Left renal cortex interstitium (tissue), 4 donors: ENCODE results near the gene BCL7B. TPM values are rescaled to one million over a fixed set of nuclear protein-coding genes. Genes with fewer than 3 reads are reported as not detected.
"Not testable (repeated sequence)": the region's sequence is repeated elsewhere in the genome, so short reads cannot be mapped to it uniquely, and the experiment has no call there.

Experiments
- DNase-seq, 4 donors: peaks; one replicate each; pipeline ENCODE4 v3.0.0-alpha.2; 2013; ENCODE audit warnings: low read depth in 4 of 4, low spot score in 2 of 4, missing footprints in 1 of 4
- polyA plus RNA-seq, 4 donors: library from polyadenylated mRNA; unstranded; fragments of 120-200 nt; gene quantifications; one replicate each; pipeline ENCODE4 v1.2.1, GENCODE V29; 2013; ENCODE audit not compliant: insufficient read length in 4 of 4

BCL7B gene
- polyA plus RNA-seq, 4 donors: 37.0 to 44.3 (median 40.9) TPM

GRCh38 chr7:73504920-73505319, 52.6 kb downstream of the BCL7B start:
- DNase-seq: no peak

- no peak for DNase-seq
These were observed 53.5 kb downstream of the BCL7B start for GRCh38 chr7:73504017-73504416.

DNA sequence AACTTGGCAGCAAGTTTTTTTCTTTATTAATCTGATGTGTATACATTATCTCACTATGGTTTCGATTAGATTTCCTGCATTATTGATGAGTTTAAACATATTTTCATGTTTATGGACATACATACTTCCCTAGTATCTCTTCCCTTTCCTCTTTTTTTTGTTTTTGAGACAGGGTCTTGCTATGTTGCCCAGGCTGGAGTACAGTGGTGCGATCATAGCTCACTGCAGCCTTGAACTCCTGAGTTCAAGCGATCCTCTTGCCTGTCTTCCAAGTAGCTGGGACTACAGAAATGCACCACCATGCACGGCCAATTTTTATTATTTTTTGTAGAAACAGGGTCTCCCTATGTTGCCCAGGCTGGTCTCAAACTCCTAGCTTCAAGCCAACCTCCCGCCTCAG, 54.3 kb downstream of the BCL7B start:
- DNase-seq: no peak

- no peak for DNase-seq
These were observed 60.9 kb downstream of the BCL7B start for GRCh38 chr7:73496626-73497025.

GRCh38 chr7:73495507-73495906, 62.0 kb downstream of the BCL7B start:
- DNase-seq: not testable (repeated sequence)

- no peak for DNase-seq
These were observed 67.5 kb downstream of the BCL7B start for GRCh38 chr7:73489976-73490375.

DNA sequence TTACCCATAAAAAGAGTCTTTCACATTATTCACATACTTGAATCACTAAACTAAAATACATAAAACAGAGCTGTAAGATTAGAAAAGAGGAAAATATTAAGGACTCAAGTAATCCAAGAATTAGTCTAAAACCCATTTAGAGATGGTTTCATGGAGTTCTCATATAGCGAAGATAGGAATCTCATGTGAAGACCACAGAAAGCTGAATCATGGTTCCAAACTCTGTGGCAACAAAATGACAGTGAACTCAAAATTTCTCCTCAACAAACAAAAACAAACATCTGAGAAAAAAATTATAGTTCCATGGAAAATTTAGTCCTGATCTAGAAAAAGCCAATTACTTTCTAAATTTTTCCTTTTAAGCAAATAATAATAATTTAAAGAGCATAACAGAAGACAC, 70.0 kb downstream of the BCL7B start:
- no peak for DNase-seq

Other genes with a start within 250 kb of the BCL7B start
- 10 to 100 TPM; 13.7 to 21.5 (median 19.7) TPM for gene NSUN5, start 248.9 kb downstream of the BCL7B start, polyA plus RNA-seq
- gene TRIM50, start 229.6 kb downstream of the BCL7B start, polyA plus RNA-seq: under 1 TPM; 0.20 to 0.43 (median 0.32) TPM
- gene FKBP6, start 229.5 kb downstream of the BCL7B start, polyA plus RNA-seq: under 1 TPM in 3 of 4 donors, not detected in 1; 0.29 to 0.90 (median 0.78) TPM
- under 1 TPM; 0.28 to 0.67 (median 0.54) TPM for gene FZD9, start 123.9 kb downstream of the BCL7B start, polyA plus RNA-seq
- gene BAZ1B, start 35.4 kb downstream of the BCL7B start, polyA plus RNA-seq: 10 to 100 TPM; 67.5 to 78.7 (median 72.7) TPM
- gene TBL2, start 20.9 kb upstream of the BCL7B start, polyA plus RNA-seq: 10 to 100 TPM; 39.3 to 42.5 (median 40.6) TPM
- 10 to 100 TPM in 1 of 4 donors, 1 to 10 TPM in 3; 3.0 to 10.1 (median 5.2) TPM for gene MLXIPL, start 66.8 kb upstream of the BCL7B start, polyA plus RNA-seq
- 10 to 100 TPM; 12.0 to 22.5 (median 16.2) TPM for gene VPS37D, start 110.1 kb upstream of the BCL7B start, polyA plus RNA-seq
- gene DNAJC30, start 125.8 kb upstream of the BCL7B start, polyA plus RNA-seq: 10 to 100 TPM in 3 of 4 donors, 1 to 10 TPM in 1; 9.9 to 13.9 (median 12.2) TPM
- 100 to 1,000 TPM in 1 of 4 donors, 10 to 100 TPM in 3; 77.7 to 102 (median 94.3) TPM for gene BUD23, start 125.9 kb upstream of the BCL7B start, polyA plus RNA-seq
- 10 to 100 TPM in 2 of 4 donors, 1 to 10 TPM in 2; 8.5 to 13.5 (median 11.1) TPM for gene STX1A, start 162.0 kb upstream of the BCL7B start, polyA plus RNA-seq
- 10 to 100 TPM; 23.7 to 35.9 (median 30.7) TPM for gene ABHD11, start 181.1 kb upstream of the BCL7B start, polyA plus RNA-seq
- gene CLDN3, start 212.6 kb upstream of the BCL7B start, polyA plus RNA-seq: 10 to 100 TPM; 33.7 to 77.8 (median 56.5) TPM